OCI-LY1 (cell line): ENCODE data around the gene CLK2.

Experiments
- H2AFZ ChIP-seq: fragments of 200-600 bp; sonication (generic), shearing (Covaris generic); 2 replicates; pipeline ENCODE4 v1.6.0; 2014; ENCODE audit warnings: antibody characterized with exemption, mild to moderate bottlenecking, low read length
- H3F3A ChIP-seq: fragments of 200-600 bp; sonication (generic), shearing (Covaris generic); 2 replicates; pipeline ENCODE4 v1.6.0; 2014; ENCODE audit warnings: mild to moderate bottlenecking, antibody characterized with exemption, low read length, moderate library complexity; ENCODE audit not compliant: insufficient read depth
- H3K27ac ChIP-seq: fragments of 200-600 bp; sonication (generic); 2 replicates; pipeline ENCODE4 v1.5.1; 2014; ENCODE audit warnings: low read length, mixed run types, mild to moderate bottlenecking, low read depth; ENCODE audit not compliant: poor library complexity, severe bottlenecking
- H3K27me3 ChIP-seq: fragments of 200-600 bp; sonication (generic); 2 replicates; pipeline ENCODE4 v1.6.0; 2014; ENCODE audit warnings: antibody characterized with exemption, mild to moderate bottlenecking, low read length, moderate library complexity; ENCODE audit not compliant: insufficient read depth
- H3K36me3 ChIP-seq: fragments of 200-600 bp; sonication (generic); 2 replicates; pipeline ENCODE4 v1.6.1; 2014; ENCODE audit warnings: mild to moderate bottlenecking, antibody characterized with exemption, low read length, moderate library complexity, mixed read lengths; ENCODE audit not compliant: insufficient read depth
- H3K4me1 ChIP-seq: fragments of 200-600 bp; sonication (generic); 2 replicates; pipeline ENCODE4 v1.5.1; 2014; ENCODE audit warnings: mild to moderate bottlenecking, low read length, moderate library complexity; ENCODE audit not compliant: insufficient read depth, severe bottlenecking
- H3K4me2 ChIP-seq: fragments of 200-600 bp; sonication (generic), shearing (Covaris generic); 2 replicates; pipeline ENCODE4 v1.6.1; 2014; ENCODE audit warnings: low read length
- H3K4me3 ChIP-seq: fragments of 200-600 bp; sonication (generic); 2 replicates; pipeline ENCODE4 v1.5.1; 2014; ENCODE audit warnings: low read length, low read depth, mild to moderate bottlenecking, mixed read lengths; ENCODE audit not compliant: poor library complexity, severe bottlenecking
- H3K79me2 ChIP-seq: fragments of 200-600 bp; shearing (Covaris generic); 2 replicates; pipeline ENCODE4 v1.6.1; 2016; ENCODE audit warnings: mixed run types, low read length, mixed read lengths; ENCODE audit not compliant: insufficient read depth
- H3K9ac ChIP-seq: fragments of 200-600 bp; sonication (generic), shearing (Covaris generic); 2 replicates; pipeline ENCODE4 v1.6.1; 2014; ENCODE audit warnings: mild to moderate bottlenecking, low read length, mixed read lengths
- H3K9me2 ChIP-seq: fragments of 200-600 bp; sonication (generic), shearing (Covaris generic); 2 replicates; pipeline ENCODE4 v1.6.1; 2014; ENCODE audit warnings: low read depth, mild to moderate bottlenecking, low read length, mixed read lengths
- H3K9me3 ChIP-seq: fragments of 200-600 bp; shearing (Covaris generic); 2 replicates; pipeline ENCODE4 v1.6.1; 2014; ENCODE audit warnings: low read length, mixed read lengths
- H4K20me1 ChIP-seq: fragments of 200-600 bp; sonication (generic), shearing (Covaris generic); 2 replicates; pipeline ENCODE4 v1.6.0; 2016; ENCODE audit warnings: mild to moderate bottlenecking, low read length; ENCODE audit not compliant: insufficient read depth
- EZH2 ChIP-seq: fragments of 200-600 bp; sonication (generic), shearing (Covaris generic); IDR thresholded peaks from 2 replicates; pipeline ENCODE4 v1.8.0; 2017; ENCODE audit warnings: borderline replicate concordance, mixed run types, mild to moderate bottlenecking, antibody characterized with exemption, low read length, moderate library complexity, mixed read lengths
- TF ChIP-seq, protein P1 (sequence below): fragments of 200-600 bp; sonication (generic), shearing (Covaris generic); IDR thresholded peaks from 2 replicates; pipeline ENCODE4 v1.5.1; 2017; ENCODE audit warnings: mild to moderate bottlenecking, antibody characterized with exemption, low read length, moderate library complexity, mixed read lengths

CLK2 gene

GRCh38 chr1:155228096-155228427, 45.2 kb downstream of the CLK2 start:
- Histone ChIP-seq H3K9ac (peak overlapping the region; percentile 92), H3F3A (peaks cover 14% of the 10 kb centered on the region), H4K20me1 (no peaks in the 10 kb centered on the region), H3K79me2 (no peaks in the 10 kb centered on the region), H3K4me1 (peaks cover 49% of the 10 kb centered on the region), H3K4me2 (peak overlapping the region; percentile 95), H3K36me3 (no peaks in the 10 kb centered on the region), H3K27me3 (no peaks in the 10 kb centered on the region), H3K4me3 (peak overlapping the region; percentile 93), H3K9me2 (no peaks in the 10 kb centered on the region), H3K9me3 (no peaks in the 10 kb centered on the region), H2AFZ (no peak overlapping the region), H3K27ac (peak overlapping the region; percentile 80)
- no peak for TF ChIP-seq EZH2
- TF ChIP-seq, protein P1, sequence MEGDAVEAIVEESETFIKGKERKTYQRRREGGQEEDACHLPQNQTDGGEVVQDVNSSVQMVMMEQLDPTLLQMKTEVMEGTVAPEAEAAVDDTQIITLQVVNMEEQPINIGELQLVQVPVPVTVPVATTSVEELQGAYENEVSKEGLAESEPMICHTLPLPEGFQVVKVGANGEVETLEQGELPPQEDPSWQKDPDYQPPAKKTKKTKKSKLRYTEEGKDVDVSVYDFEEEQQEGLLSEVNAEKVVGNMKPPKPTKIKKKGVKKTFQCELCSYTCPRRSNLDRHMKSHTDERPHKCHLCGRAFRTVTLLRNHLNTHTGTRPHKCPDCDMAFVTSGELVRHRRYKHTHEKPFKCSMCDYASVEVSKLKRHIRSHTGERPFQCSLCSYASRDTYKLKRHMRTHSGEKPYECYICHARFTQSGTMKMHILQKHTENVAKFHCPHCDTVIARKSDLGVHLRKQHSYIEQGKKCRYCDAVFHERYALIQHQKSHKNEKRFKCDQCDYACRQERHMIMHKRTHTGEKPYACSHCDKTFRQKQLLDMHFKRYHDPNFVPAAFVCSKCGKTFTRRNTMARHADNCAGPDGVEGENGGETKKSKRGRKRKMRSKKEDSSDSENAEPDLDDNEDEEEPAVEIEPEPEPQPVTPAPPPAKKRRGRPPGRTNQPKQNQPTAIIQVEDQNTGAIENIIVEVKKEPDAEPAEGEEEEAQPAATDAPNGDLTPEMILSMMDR: no peak

GRCh38 chr1:155227261-155228095, 45.8 kb downstream of the CLK2 start:
- H3K27ac ChIP-seq: peak overlapping the region; percentile 94
- H3K4me3 ChIP-seq: peak overlapping the region; percentile 93
- H2AFZ ChIP-seq: no peak overlapping the region
- H3K9me3 ChIP-seq: no peaks in the 10 kb centered on the region
- peak overlapping the region; percentile 97 for H3K9ac ChIP-seq
- no peaks in the 10 kb centered on the region for H3K79me2 ChIP-seq
- H3K4me2 ChIP-seq: peak overlapping the region; percentile 96
- TF ChIP-seq EZH2: no peak
- TF ChIP-seq, protein P1: no peak; the same call in 1 of the 2 replicates
- no peaks in the 10 kb centered on the region for H4K20me1 ChIP-seq
- peaks cover 14% of the 10 kb centered on the region for H3F3A ChIP-seq
- H3K4me1 ChIP-seq: peaks cover 55% of the 10 kb centered on the region
- no peaks in the 10 kb centered on the region for H3K36me3 ChIP-seq
- H3K27me3 ChIP-seq: no peaks in the 10 kb centered on the region
- no peaks in the 10 kb centered on the region for H3K9me2 ChIP-seq

DNA sequence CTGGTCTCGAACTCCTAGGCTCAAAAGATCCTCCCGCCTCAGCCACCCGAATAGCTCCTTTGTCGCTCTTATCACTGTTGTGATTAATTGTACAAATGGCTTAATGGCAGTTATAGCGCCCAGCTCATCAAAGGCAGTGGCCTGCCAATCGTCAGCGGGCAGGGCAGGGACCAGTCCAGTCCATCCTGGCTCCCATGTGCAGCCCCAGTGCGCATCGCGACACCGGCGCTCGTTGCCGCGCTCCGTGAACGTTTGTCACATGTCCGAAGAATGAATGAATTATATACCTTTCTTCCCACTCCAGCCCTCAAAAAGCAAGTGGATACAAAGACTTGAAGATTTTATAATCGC, 46.4 kb downstream of the CLK2 start:
- H3K9me3 ChIP-seq: no peaks in the 10 kb centered on the region
- peak overlapping the region; percentile 93 for H3K4me3 ChIP-seq
- H3K4me1 ChIP-seq: peaks cover 57% of the 10 kb centered on the region
- no peaks in the 10 kb centered on the region for H4K20me1 ChIP-seq
- no peaks in the 10 kb centered on the region for H3K27me3 ChIP-seq
- peak overlapping the region; percentile 94 for H3K27ac ChIP-seq
- no peak overlapping the region for H2AFZ ChIP-seq
- H3K9ac ChIP-seq: peak overlapping the region; percentile 97
- peak overlapping the region; percentile 96 for H3K4me2 ChIP-seq
- H3K9me2 ChIP-seq: no peaks in the 10 kb centered on the region
- H3K79me2 ChIP-seq: no peaks in the 10 kb centered on the region
- no peaks in the 10 kb centered on the region for H3K36me3 ChIP-seq
- TF ChIP-seq, protein P1: 0 out of 2 replicates have a peak, but pooled peaks have one; percentile 29
- no peak for TF ChIP-seq EZH2
- peaks cover 14% of the 10 kb centered on the region for H3F3A ChIP-seq
